DOHH2 (cell line): ENCODE data around the gene WDR5B.

ENCODE experiments used
- H3F3A ChIP-seq: fragments of 200-600 bp; sonication (generic), shearing (Covaris generic); 2 replicates; pipeline ENCODE4 v1.6.0; 2016; ENCODE audit warnings: antibody characterized with exemption, mild to moderate bottlenecking; ENCODE audit not compliant: control insufficient read depth, insufficient read depth
- H3K27ac ChIP-seq: fragments of 200-600 bp; sonication (generic); 2 replicates; pipeline ENCODE4 v1.5.1; 2014; ENCODE audit warnings: low read depth, mild to moderate bottlenecking, low read length, moderate library complexity
- H3K27me3 ChIP-seq: fragments of 200-600 bp; sonication (generic); 2 replicates; pipeline ENCODE4 v1.6.1; 2014; ENCODE audit warnings: mild to moderate bottlenecking, low read length, mixed read lengths; ENCODE audit not compliant: control insufficient read depth
- H3K36me3 ChIP-seq: fragments of 200-600 bp; sonication (generic); 2 replicates; pipeline ENCODE4 v1.6.1; 2014; ENCODE audit warnings: mild to moderate bottlenecking, low read length, moderate library complexity, mixed read lengths; ENCODE audit not compliant: control insufficient read depth
- H3K4me1 ChIP-seq: fragments of 200-600 bp; sonication (generic); 2 replicates; pipeline ENCODE4 v1.6.1; 2014; ENCODE audit warnings: mild to moderate bottlenecking, low read length, mixed read lengths; ENCODE audit not compliant: control insufficient read depth
- H3K4me2 ChIP-seq: fragments of 200-600 bp; sonication (generic); 2 replicates; pipeline ENCODE4 v1.6.0; 2014; ENCODE audit warnings: mild to moderate bottlenecking, low read length, moderate library complexity
- H3K4me3 ChIP-seq: fragments of 200-600 bp; sonication (generic); 2 replicates; pipeline ENCODE4 v1.5.1; 2014; ENCODE audit warnings: mild to moderate bottlenecking, low read length, mixed read lengths
- H3K79me2 ChIP-seq: fragments of 200-600 bp; sonication (generic); 2 replicates; pipeline ENCODE4 v1.6.1; 2014; ENCODE audit warnings: mild to moderate bottlenecking, low read length, mixed read lengths; ENCODE audit not compliant: control insufficient read depth
- H3K9me2 ChIP-seq: fragments of 200-600 bp; sonication (generic); replicated peaks from 2 replicates; pipeline ENCODE4 v1.6.1; 2014; ENCODE audit warnings: mild to moderate bottlenecking, low read length, mixed read lengths; ENCODE audit not compliant: control insufficient read depth
- H3K9me3 ChIP-seq: fragments of 200-600 bp; sonication (generic); 2 replicates; pipeline ENCODE4 v1.6.1; 2014; ENCODE audit warnings: antibody characterized with exemption, low read length, mixed read lengths; ENCODE audit not compliant: control insufficient read depth, insufficient read depth
- H4K20me1 ChIP-seq: fragments of 200-600 bp; sonication (generic); 2 replicates; pipeline ENCODE4 v1.6.0; 2014; ENCODE audit warnings: low read depth, mild to moderate bottlenecking, antibody characterized with exemption, low read length, moderate library complexity; ENCODE audit not compliant: control insufficient read depth, insufficient read depth
- CTCF ChIP-seq: fragments of 200-600 bp; sonication (generic); IDR thresholded peaks from one replicate; pipeline ENCODE4 v1.5.1; 2014; ENCODE audit warnings: antibody characterized with exemption, mild to moderate bottlenecking, low read depth, low read length; ENCODE audit not compliant: poor library complexity, severe bottlenecking
- EZH2phosphoT487 ChIP-seq: fragments of 200-600 bp; sonication (generic); IDR thresholded peaks from 2 replicates; pipeline ENCODE4 v1.6.1; 2017; ENCODE audit warnings: borderline replicate concordance, mild to moderate bottlenecking, antibody characterized with exemption, low read length, moderate library complexity, mixed read lengths

WDR5B gene

DNA sequence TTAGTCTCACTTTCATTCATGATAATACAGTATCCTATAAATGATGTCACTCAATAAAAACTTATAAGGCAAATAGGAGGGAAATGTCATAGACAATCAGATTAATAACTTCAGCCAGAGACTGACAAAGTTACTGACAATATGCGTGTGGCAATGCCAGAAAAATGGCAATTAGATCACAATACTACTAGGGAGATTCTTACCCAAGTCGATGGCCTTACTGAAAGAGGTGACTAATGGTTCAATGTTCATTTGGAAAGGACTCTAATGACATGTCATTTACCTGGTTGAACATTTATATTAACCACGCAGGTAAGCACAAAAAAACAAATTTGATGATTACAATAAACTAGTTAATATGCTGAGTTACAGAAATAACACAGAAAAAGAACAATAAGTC, 45.9 kb upstream of the WDR5B start:
- Histone ChIP-seq H3K27ac (no peak overlapping the region), H3K79me2 (no peaks in the 10 kb centered on the region), H3K9me3 (no peaks in the 10 kb centered on the region), H3K27me3 (no peaks in the 10 kb centered on the region), H3K36me3 (peaks cover 79% of the 10 kb centered on the region), H3F3A (no peaks in the 10 kb centered on the region), H3K4me2 (no peak overlapping the region), H3K9me2 (no peaks in the 10 kb centered on the region), H4K20me1 (peaks cover 3% of the 10 kb centered on the region; the same call in 1 of the 2 replicates), H3K4me3 (no peak overlapping the region), H3K4me1 (no peaks in the 10 kb centered on the region)
- no peak for TF ChIP-seq CTCF
- no peak for TF ChIP-seq EZH2phosphoT487

- Histone ChIP-seq H3K36me3 (peaks cover 84% of the 10 kb centered on the region), H3K27me3 (no peaks in the 10 kb centered on the region), H3K4me1 (no peaks in the 10 kb centered on the region), H3K79me2 (no peaks in the 10 kb centered on the region), H3K9me3 (no peaks in the 10 kb centered on the region), H3F3A (no peaks in the 10 kb centered on the region), H3K4me2 (no peak overlapping the region), H3K9me2 (no peaks in the 10 kb centered on the region), H4K20me1 (peaks cover 3% of the 10 kb centered on the region; the same call in 1 of the 2 replicates), H3K4me3 (no peak overlapping the region), H3K27ac (no peak overlapping the region)
- no peak for TF ChIP-seq EZH2phosphoT487
- peak; percentile 59 for TF ChIP-seq CTCF
These were observed 43.1 kb upstream of the WDR5B start for GRCh38 chr3:122458992-122459391.

GRCh38 chr3:122457706-122458105, 41.8 kb upstream of the WDR5B start:
- H4K20me1 ChIP-seq = peaks cover 3% of the 10 kb centered on the region; the same call in 1 of the 2 replicates
- no peaks in the 10 kb centered on the region for H3F3A ChIP-seq
- no peaks in the 10 kb centered on the region for H3K9me2 ChIP-seq
- TF ChIP-seq CTCF (no peak), EZH2phosphoT487 (no peak)
- H3K4me1 ChIP-seq = no peaks in the 10 kb centered on the region
- no peak overlapping the region for H3K4me3 ChIP-seq
- H3K27me3 ChIP-seq = no peaks in the 10 kb centered on the region
- no peak overlapping the region for H3K4me2 ChIP-seq
- no peaks in the 10 kb centered on the region for H3K9me3 ChIP-seq
- H3K27ac ChIP-seq = no peak overlapping the region
- no peaks in the 10 kb centered on the region for H3K79me2 ChIP-seq
- peaks cover 87% of the 10 kb centered on the region for H3K36me3 ChIP-seq

GRCh38 chr3:122456074-122456473, 40.2 kb upstream of the WDR5B start:
- H3K27me3 ChIP-seq = no peaks in the 10 kb centered on the region
- H3K4me2 ChIP-seq = no peak overlapping the region
- no peaks in the 10 kb centered on the region for H3K79me2 ChIP-seq
- H3K36me3 ChIP-seq = peaks cover 83% of the 10 kb centered on the region
- H3K27ac ChIP-seq = no peak overlapping the region
- H3F3A ChIP-seq = no peaks in the 10 kb centered on the region
- TF ChIP-seq CTCF = no peak
- no peak for TF ChIP-seq EZH2phosphoT487
- no peaks in the 10 kb centered on the region for H3K9me3 ChIP-seq
- no peaks in the 10 kb centered on the region for H4K20me1 ChIP-seq
- no peak overlapping the region for H3K4me3 ChIP-seq
- no peaks in the 10 kb centered on the region for H3K4me1 ChIP-seq
- H3K9me2 ChIP-seq = no peaks in the 10 kb centered on the region
